ENCODE measurements around the gene SLC25A11.

DNA sequence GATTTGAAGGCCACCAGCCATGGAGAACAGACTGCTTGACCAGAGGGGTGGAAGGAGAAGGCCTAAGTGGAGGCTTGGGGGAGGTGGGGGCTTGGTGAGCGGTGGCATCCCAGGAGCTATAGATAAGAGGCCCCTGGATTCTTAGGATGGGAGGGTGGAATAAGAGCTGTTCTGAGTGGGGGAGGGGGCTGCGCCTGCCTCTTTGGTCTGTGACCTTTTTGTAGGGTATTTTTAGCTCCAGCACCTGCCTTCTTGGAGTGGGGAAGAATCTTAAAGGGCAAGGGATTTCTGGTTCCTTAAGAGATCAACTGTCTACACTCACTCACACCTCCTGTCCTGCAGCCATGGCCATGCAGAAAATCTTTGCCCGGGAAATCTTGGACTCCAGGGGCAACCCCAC, 11.6 kb upstream of the SLC25A11 start:
- TF ChIP-seq CTCF (IDR thresholded peaks at IDR 0.05; ENCODE audit: insufficient read depth, low read depth, low read length) (no peak), EZH2 (IDR thresholded peaks at IDR 0.05; ENCODE audit: insufficient read depth, low read length) (no peak)

Measured in astrocyte (in vitro differentiated cells and primary cell).